Muscle of back (tissue), 11 donors: ENCODE data around the gene RIMKLB. TPM values are rescaled to one million over a fixed set of nuclear protein-coding genes. Genes with fewer than 3 reads are reported as not detected.
"Not testable (repeated sequence)": the region's sequence is repeated elsewhere in the genome, so short reads cannot be mapped to it uniquely, and the experiment has no call there.

Experiments used
- DNase-seq, 3 donors: peaks; one replicate each; pipeline versions ENCODE4 v3.0.0 to v3.0.0-alpha.2; 2013
- polyA plus RNA-seq, 10 donors: library from polyadenylated mRNA; unstranded; fragments of 120-200 nt; gene quantifications; one replicate each; pipeline ENCODE4 v1.2.1, GENCODE V29; 2013; ENCODE audit not compliant: insufficient read length in 10 of 10

RIMKLB gene
- polyA plus RNA-seq, 10 donors: 62.8 to 123 (median 80.6) TPM

DNA sequence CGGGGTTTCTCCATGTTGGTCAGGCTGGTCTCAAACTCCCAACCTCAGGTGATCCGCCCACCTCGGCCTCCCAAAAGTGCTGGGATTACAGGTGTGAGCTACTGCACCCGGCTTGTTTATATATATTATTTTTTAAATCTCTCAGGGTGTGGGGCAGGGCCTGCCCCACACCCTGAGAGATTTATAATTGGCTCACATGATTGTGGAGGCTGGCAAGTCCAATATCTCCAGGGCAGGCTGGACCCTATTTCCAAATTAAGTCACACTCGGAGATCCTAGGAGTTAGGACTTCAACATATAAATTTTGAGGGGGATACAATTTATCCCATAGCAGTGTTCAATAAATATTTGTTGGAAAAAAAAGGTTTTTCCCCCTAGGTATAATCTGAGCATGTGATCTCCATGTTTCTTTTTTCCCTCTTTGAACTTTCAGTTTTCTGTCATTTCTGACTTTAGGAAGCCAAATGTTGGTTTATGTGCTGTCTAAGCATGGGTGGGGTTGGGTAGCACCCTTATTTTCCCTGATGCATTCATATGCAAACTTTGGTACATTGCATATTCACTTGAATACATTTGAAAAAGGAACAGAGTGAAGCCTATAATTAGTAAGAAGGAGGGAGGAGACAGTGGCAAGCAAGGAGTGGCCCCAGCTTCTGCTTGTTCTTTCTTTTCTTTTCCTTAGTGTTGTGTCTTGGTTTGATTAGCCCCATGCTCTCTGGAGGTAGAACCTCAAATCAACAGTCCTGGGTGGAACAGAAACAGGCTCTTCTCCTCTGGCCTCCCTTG is 116.0 kb downstream of the RIMKLB start:
- DNase-seq: no peak

DNA sequence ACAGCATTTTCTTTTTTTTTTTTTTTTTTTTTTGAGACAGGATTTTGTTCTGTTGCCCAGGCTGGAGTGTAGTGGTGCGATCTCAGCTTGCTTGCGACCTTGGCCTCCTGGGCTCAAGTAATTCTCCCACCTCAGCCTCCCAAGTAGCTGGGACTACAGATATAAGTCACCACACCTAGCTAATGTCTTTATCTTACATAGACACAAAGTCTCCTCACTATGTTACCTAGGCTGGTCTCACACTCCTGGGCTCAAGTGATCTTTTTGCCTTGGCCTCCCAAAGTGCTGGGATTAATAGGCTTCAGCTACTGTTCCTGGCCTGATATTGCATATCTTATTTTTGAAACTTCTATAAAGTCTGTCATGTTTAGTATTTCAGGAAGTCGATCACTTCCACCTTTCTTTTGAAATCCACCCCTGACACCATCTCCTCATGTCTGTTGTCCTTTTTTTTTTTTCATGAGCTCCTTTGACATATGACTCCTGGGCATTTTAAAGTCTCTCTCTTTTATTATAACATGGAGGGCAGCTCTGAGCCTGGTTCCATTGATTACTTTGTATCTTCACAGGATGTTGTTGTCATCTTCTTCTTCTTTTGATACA is 118.8 kb downstream of the RIMKLB start:
- no peak for DNase-seq

DNA sequence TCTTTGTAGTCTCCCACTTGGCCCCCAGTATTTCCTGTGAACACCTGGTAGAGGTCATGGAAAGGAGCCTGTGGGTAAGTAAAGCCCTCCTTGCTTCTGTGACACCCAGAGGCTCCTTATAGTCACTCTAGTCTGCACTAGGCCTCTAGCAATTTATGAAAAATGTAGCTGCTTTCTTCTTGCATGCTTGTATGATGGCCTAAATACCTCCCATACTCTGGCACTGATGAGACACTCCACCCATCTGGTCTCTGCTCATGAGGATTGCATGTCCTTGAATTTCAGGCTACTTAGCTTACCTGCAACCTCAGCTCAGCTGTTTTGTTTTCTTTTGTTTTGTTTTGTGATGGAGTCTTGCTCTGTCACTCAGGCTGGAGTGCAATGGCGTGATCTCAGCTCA is 120.1 kb downstream of the RIMKLB start:
- DNase-seq: no peak

DNA sequence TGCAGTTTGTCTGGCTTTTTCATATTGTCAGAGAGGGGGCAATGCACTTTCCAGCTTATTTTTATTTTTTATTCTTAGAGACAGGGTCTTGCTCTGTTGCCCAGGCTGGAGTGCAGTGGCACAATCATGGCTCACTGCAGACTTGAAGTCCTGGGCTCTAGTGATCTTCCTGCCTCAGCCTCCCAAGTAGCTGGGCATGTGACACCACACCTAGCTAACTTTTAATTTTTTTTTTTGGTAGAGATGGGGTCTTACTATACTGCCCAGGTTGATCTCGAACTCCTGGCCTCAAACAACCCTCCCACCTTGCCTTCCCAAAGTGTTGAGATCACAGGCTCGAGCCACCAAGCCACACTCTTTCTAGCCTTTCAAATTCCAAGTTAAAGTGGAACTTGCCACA is 120.7 kb downstream of the RIMKLB start:
- DNase-seq: no peak

DNA sequence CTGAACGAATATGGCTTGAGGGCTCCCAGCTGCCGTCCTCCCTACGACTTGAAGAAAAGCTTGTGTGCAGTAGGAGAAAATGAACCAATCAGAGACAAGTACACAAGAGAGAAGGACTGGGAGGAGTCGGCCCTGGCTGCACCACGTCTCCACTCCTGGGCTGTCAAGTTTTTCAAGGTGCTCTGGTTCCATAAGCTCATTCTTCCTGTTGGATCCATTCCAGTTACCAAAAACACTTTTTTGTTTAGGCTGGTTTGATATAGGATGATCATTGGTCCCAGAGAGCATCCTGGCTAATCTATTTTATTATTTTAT is 121.8 kb downstream of the RIMKLB start:
- DNase-seq: no peak

DNA sequence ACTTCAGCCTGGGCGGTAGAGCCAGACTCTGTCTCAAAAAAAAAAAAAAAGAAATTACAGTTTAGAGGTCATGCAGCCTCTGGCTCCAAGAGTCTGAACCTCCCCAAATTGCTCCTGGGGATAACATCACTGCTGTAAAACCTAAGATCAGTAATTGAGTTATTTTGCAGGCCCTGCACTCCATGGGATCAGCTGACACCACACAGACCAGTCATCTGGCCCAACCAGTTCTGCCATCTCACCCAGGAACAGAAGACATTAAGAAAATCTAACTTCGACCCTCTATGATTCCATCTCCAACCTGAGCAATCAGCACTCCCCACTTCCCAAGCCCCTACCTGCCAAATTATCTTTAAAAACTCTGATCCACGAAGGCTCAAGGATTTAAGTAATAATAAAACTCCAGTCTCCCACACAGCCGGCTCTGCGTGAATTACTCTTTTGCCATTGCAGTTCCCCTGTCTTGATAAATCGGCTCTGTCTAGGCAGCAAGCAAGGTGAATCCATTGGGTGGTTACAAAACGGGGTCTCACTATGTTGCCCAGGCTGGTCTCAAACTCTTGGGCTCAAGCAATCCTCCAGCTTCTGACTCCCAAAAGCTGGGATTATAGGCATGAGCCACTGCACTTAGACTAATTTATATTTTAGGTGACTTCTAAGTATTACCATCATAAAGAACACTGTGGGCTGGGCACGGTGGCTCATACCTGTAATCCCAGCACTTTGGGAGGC is 123.1 kb downstream of the RIMKLB start:
- DNase-seq: not testable (repeated sequence)

DNA sequence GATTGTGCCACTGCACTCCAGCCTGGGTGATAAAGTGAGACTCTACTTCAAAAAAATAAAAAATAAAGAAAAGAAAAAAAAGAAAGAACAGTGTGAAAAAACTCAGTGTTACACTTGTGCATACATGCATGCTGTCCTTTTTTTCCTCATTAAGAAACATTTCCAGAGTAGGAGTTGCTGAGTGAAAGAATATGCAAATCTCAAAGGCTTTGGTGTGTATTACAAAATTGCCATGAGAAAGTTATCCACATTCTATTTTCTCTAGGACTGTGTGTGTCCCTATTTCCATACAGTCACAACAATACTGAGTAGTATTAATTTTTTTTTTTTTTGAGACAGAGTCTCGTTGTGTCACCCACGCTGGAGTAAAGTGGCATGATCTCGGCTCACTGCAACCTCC is 123.8 kb downstream of the RIMKLB start:
- no peak for DNase-seq

DNA sequence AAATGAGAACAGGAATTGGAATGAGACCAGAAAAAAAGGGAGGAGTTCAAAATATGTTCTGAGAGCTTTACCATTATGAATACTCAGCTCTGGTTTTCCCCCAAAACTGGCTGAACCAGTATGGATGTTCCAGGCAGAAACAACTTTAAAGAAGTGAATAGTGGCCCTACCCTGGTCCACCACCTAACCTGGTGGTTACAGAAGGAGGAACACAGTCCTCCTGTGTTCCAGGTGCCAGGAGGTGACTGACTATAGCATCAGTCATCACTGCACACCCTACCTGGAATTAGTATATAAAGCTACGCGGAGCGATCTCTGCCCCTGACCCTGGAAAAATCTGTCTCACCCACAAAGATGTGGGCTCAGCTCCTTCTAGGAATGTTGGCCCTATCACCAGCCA is 124.5 kb downstream of the RIMKLB start, which contains the start of gene A2ML1:
Gene A2ML1, plus strand, starts transcription at position 324 of the 400 bp plus-strand sequence. Its CDS starts 31 bp downstream, at position 355.
- DNase-seq: no peak

DNA sequence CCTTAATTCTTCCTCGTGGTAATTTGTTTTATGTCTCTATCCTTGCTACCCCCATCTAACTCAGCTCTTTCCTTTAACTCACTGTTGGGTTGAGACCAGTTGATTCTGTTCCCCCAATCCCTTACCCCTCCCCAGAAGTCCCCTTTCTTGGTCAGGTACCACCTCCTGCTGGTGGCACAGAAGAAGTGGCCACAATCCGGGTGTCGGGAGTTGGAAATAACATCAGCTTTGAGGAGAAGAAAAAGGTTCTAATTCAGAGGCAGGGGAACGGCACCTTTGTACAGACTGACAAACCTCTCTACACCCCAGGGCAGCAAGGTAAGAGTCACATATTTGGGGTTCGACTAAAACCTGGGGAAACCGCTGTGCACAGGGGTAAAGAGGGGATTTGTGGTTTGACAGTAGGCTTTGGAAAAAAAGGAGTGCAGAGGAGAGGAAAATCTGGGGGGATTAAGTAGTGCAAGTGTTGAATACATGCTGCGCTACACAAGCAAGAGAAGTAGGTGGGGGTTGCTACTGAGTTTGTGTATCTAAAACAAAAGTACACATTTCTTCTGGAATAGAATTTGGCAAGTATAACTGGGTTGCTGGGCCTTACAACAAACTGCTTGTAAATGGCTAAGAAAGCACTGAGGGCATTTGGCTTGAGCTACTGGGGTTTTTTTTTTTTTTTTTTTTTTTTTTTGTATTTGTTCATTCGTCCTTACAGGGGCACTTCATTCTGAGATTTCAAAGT is 125.9 kb downstream of the RIMKLB start:
- peak in 2 of 3 donors; percentile 12 to 35 for DNase-seq

DNA sequence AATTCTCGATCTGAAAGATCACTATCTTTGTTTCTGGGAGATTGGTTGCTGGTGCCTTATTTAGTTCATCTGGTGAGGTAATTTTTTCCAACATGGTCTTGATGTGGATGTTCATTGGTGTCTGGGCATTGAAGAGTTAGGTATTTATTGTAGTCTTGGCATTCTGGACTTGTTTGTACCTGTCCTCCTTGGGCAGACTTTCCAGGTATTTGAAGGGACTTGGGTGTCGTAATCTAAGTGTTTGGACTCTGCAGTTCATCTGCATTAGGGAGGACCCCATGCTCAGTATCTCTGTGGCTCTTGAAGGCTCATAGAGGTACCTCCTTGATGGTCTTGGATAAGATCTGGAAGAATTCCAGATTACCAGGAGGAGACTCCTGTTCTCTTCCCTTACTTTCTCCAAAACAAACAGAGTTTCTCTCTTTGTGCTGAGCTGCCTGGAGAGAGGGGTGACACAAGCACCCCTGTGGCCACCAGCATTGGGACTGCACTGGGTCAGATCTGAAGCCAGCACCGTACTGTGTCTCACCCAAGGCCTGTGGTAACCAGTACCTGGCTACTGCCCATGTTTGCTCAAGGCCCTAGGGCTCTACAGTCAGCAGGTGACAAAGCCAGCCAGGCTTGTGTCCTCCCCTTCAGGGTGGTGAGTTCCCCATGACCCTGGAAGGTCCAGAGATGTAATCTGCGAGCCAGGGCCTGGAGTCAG is 129.9 kb downstream of the RIMKLB start:
- DNase-seq: no peak

DNA sequence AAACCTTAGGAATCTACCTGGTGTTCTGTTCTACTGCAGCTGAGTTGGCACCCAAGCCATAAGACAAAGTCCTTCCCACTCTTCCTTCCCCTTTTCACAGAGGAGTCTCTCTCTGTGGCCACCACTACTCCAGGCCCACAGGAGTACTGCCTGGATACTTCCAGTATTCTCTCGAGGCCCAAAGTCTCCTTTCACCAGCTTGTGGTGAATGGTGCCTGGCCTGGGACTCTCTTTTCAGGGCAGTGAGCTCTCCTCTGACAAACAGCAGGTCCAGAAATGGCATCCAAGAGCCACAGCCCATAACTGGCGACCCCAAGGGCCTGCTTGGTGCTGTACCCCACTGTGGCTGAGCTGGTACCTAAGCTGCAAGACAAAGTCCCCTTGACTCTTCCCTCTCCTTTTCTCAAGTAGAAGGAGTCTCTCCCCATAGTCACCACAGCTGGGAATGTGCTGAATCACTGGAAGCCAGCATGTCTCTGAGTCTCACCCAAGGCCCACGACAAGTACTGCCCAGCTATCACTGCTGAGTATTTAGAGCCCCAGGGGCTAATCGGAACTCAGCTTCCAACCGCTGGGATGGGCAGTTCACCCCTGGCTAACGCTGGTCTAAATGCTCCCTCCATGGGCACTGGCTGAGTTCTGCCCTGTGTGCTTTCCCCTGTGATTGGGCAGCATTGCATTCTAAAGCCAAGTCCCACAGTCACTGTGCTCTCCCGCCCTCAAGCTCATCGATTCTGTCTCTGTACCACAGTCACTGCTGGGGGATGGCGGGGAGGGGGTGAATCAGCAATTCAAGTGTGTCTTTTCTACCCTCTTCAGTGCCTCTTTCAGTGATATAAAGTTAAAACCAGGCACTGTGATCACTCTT is 130.7 kb downstream of the RIMKLB start:
- DNase-seq: no peak

DNA sequence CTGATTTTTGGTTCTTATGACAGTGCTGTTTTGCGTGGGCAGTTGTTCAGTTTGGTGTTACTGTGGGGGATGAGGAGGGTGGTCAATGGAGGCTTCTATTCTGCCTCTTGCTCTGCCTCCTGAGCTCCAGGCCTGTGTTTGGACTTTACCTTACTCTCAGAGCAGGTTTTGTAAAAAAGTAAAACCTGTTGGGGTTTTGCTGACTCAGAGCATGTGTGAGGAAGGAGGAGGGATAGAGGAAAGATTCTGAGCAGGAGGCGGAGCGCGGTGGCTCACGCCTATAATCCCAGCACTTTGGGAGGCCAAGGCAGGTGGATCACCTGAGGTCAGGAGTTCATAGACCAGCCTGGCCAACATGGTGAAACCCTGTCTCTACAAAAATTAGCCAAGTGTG is 131.3 kb downstream of the RIMKLB start:
- DNase-seq: no peak

DNA sequence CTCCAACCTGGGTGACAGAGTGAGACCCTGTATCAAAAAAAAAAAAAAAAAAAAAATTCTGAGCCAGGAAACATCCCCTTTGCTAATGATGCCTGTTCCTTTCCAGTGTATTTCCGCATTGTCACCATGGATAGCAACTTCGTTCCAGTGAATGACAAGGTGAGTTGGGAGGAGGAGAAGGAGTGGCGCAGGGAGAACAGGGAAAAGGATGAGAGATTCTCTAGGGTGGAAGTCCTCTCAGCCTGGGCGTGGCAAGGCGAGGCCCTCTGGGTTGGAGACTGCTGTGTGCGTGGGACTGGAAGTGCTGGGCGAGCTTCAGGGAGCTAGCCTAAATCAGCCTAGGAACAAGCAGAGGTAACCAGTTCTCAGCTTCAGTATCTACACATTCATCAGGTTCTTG is 131.8 kb downstream of the RIMKLB start:
- no peak for DNase-seq

DNA sequence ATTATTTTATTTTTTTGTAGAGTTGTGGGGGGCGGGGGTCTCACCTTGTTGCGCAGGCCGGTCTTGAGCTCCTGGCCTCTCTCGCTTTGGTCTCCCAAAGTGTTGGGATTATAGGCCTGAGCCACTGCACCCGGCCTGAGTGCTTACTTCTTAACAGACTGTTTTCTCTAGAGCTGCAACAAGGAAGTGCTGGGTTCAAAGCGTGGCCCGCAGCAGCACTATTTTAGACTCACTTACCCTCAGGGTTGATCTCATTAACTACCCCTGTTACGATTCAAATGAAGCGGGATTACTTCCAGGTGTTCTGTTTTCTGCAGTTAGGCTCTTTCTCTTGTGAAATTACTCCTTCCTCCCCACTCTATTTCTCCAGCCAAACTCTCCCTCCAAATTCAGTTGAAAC is 133.3 kb downstream of the RIMKLB start:
- no peak for DNase-seq

DNA sequence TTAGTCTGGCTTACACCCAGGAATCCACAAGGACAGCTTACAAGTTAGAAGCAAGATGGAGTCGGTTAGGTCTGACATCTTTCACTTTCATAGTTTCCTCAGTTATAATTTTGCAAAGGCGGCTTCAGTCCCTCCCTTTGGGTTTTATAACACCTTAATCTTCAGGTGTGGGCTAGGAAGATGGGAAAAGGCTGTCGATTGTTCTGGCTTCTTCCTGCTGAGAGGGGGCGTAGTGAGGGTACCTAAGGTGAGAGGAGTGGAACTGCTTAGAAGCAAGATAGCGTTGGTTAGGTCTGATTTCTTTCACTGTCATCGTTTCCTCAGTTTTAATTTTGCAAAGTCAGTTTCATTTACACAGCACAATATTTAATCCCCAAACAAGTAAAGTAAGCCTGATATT is 134.7 kb downstream of the RIMKLB start:
- no peak for DNase-seq

Other genes with a start within 250 kb of the RIMKLB start
- gene CLEC6A, start 242.0 kb upstream of the RIMKLB start, polyA plus RNA-seq: not detected
- gene CLEC4D, start 184.5 kb upstream of the RIMKLB start, polyA plus RNA-seq: under 1 TPM in 2 of 10 donors, not detected in 8; 0.12 to 0.13 TPM
- gene CLEC4E, start 157.1 kb upstream of the RIMKLB start, polyA plus RNA-seq: under 1 TPM in 2 of 10 donors, not detected in 8; 0.14 to 0.21 TPM
- under 1 TPM; 0.22 to 0.74 (median 0.35) TPM for gene AICDA, start 85.1 kb upstream of the RIMKLB start, polyA plus RNA-seq
- gene MFAP5, start 35.2 kb upstream of the RIMKLB start, polyA plus RNA-seq: 100 to 1,000 TPM; 120 to 304 (median 173) TPM
- gene A2ML1, start 124.6 kb downstream of the RIMKLB start, polyA plus RNA-seq: 1 to 10 TPM in 2 of 10 donors, under 1 TPM in 7, not detected in 1; 0.08 to 9.2 (median 0.27) TPM
- 10 to 100 TPM; 30.7 to 56.5 (median 39.0) TPM for gene PHC1, start 216.5 kb downstream of the RIMKLB start, polyA plus RNA-seq